GM10847 (cell line): ENCODE results near the gene SLC22A12.

Experiments used
- POLR2A ChIP-seq: IDR thresholded peaks from 2 replicates; pipeline ENCODE4 v1.6.1; 2011; ENCODE audit not compliant: insufficient read length; ENCODE audit errors: extremely low read depth

Gene SLC22A12

DNA sequence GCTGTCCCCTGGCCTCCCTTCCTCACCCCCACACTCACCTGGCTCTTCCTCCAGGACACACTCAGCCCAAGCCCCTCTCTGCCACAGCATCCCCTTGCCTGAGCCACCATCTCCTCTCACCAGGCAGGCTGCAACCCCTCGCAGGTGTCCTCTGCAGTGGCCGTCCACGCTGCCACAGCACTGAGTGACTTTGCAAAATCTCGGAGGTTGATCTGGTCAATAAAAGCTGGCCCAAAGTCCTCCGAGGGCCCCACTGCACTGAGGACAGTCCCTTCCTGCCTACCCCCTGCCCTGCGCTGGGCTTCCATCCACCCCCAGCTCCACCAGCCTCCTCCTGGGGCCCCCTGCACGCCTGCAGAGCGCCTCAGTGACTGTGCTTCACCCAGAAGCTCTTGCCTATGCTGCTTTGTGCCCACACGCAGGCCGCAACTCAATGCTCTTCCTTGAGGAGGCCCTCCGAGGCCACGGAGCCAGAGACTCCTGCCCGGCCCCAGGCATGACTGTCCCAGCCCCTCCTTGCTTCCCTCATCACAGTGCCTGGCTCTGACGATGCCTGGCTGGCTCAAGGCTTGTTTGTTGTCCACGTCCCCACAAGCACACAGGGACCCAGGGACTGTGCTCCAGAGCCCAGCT, 30.8 kb upstream of the SLC22A12 start:
- no peak for TF ChIP-seq POLR2A

GRCh38 chr11:64560941-64561340, 30.1 kb upstream of the SLC22A12 start:
- TF ChIP-seq POLR2A, result no peak

DNA sequence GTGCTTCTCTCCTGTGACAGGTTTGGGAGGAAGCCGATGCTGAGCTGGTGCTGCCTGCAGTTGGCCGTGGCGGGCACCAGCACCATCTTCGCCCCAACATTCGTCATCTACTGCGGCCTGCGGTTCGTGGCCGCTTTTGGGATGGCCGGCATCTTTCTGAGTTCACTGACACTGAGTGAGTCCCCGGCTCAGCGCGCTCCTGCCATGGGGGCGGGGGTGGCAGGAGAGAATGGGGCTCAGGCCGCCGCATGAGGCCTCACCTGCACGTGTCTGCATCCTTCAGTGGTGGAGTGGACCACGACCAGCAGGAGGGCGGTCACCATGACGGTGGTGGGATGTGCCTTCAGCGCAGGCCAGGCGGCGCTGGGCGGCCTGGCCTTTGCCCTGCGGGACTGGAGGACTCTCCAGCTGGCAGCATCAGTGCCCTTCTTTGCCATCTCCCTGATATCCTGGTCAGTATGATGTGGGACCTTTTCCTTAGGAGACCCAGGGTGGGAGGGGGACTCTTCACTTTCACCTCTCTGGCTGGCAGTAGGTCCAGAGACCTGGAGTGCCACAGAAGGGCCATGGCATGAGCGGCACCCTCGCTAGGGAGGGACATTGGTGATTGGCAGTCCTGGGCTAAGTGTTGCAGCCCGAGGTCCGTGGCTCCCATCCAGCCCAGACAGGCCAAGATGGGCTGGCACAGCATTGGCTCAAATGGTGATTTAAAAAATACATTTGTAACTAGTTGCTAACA, 28.9 kb upstream of the SLC22A12 start:
- no peak for TF ChIP-seq POLR2A

- TF ChIP-seq POLR2A, result no peak
Observed at GRCh38 chr11:64562723-64563351, 28.2 kb upstream of the SLC22A12 start.

DNA sequence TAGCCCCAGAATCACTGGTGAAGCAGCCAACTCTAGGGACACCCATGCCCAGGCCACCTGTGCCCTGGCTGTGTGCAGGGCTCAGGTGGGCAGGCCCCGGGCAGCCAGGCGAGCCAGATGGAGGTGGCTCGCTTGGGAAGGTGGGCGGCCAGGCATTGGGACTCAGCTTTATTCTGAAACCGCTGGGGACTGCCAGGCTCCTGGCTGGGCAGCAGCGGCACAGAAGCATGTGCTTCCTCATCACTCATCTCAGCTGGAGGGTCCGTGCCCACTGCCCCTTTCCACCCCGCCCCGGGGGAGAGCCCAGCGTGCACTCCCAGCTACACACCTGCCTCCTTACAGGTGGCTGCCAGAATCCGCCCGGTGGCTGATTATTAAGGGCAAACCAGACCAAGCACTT, 27.1 kb upstream of the SLC22A12 start:
- no peak for TF ChIP-seq POLR2A

DNA sequence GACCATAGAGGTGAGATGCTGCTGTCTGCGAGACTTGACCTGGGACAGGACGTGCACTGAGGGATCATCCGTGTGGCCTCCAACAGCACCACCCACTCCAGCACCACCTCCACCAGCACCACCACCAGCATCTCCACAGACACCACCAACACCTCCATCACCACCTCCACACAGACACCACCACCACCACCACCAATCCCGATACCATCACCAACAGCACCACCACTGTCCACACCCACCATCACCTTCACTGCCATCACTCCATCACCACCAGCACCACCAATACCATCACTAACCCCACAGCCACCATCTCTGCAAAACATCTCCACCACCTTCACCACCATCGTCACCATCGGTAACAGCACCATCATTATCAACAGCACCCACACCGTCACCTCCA, 26.6 kb upstream of the SLC22A12 start:
- TF ChIP-seq POLR2A, result no peak

DNA sequence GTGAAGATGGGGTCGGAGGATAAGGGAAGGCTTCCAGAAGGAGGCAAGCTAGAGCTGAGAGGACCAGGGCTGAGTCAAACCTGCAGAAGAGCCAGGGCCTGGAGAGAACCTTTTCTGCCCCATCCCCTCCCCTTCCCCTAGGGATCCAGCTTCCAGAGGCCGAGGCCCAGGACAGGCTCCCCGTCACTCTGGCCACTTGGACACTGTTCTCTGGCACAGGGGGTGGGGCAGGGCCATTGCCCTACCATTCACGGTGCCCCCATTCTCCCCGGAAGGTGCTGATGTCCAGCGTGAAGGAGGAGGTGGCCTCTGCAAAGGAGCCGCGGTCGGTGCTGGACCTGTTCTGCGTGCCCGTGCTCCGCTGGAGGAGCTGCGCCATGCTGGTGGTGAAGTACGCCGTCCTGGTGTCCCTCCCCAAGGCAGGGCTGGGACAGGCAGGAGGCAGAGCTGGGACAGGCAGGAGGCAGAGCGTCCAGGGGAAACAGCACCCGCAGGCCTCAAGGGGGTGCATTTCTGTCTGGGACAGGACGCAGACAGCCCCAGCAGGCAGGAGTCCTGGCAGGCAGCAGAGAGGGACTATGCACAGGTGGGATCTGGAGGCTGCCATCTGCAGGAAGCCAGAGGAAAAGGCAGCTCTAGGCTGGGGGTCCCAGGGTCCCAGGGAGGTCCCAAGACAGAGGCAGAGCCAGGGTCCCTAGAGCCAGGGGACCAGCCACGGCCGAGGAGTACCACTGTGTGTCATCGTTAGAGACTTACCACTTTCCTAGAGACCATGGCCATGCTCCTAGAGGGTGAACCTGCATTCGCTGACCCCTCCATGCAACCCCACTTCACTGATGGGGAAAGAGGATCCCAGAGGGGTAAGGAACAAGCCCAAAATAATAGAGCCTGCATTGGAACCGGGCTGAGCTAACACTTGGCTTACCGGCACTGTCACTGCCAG, 25.8 kb upstream of the SLC22A12 start:
- TF ChIP-seq POLR2A, result no peak

GRCh38 chr11:64566042-64566914, 24.7 kb upstream of the SLC22A12 start:
- no peak for TF ChIP-seq POLR2A

GRCh38 chr11:64566915-64567891, 23.8 kb upstream of the SLC22A12 start:
- TF ChIP-seq POLR2A, result no peak

- TF ChIP-seq POLR2A, result no peak
Observed at GRCh38 chr11:64568041-64568571, 22.9 kb upstream of the SLC22A12 start.

DNA sequence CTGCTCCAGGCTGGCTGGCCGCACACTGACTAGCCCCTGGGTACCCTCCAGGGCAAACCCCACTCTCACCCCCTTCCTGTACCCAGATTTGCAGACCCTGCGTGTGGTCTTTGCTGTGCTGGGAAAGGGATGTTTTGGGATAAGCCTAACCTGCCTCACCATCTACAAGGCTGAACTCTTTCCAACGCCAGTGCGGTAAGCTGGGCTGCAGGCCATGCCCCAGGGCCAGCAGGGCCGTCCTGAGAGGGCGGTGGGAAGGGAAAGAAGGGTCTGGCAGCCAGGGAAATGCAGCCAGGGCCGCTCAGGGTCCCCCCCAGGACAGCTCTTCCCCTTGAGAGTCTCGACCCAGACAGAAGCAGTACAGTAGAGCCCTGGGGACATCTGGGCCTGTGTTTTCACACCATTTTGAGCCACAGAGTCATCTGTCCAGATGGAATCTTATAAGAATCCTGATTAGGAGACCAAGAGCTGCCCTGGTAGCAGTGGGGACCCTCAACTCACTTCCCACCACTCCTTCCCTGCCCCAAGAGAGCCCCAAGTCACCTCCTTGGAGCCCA, 22.4 kb upstream of the SLC22A12 start:
- no peak for TF ChIP-seq POLR2A

DNA sequence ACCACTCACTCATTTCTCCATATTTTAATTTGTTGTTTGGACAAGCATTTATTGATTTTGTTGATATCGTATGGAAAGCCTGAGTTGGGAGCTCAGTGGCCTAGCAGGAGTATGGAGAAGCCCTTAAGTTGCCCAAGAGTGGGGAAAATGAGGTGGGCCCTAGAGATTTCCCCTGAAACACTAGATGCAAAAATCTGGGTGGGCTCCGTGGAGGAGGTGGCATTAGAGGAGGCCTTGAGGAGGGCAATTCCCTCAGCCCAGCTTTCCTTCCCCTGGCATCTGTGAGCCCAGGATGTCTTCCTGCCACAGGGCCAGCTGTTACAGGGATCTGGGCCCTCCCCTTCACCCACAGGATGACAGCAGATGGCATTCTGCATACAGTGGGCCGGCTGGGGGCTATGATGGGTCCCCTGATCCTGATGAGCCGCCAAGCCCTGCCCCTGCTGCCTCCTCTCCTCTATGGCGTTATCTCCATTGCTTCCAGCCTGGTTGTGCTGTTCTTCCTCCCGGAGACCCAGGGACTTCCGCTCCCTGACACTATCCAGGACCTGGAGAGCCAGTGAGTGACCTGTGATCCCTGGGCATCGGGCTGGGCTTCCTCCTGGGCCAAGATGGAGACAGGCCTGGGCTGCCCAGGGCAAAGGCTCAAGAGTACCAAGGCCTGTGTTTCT, 21.6 kb upstream of the SLC22A12 start:
- TF ChIP-seq POLR2A, result no peak
